Measurements from ENCODE around the gene ZSCAN4. TPM values are rescaled to one million over a fixed set of nuclear protein-coding genes. Genes with fewer than 3 reads are reported as not detected.

Gene ZSCAN4
- total RNA-seq, 1 experiment from 2014 or later = not detected

- peaks cover 45% of the 10 kb centered on the region for H3K9me3 Mint-ChIP-seq (ENCODE audit: unreplicated experiment)
- no peak overlapping the region for H3K4me3 Mint-ChIP-seq (ENCODE audit: unreplicated experiment)
- TF ChIP-seq, protein P1, sequence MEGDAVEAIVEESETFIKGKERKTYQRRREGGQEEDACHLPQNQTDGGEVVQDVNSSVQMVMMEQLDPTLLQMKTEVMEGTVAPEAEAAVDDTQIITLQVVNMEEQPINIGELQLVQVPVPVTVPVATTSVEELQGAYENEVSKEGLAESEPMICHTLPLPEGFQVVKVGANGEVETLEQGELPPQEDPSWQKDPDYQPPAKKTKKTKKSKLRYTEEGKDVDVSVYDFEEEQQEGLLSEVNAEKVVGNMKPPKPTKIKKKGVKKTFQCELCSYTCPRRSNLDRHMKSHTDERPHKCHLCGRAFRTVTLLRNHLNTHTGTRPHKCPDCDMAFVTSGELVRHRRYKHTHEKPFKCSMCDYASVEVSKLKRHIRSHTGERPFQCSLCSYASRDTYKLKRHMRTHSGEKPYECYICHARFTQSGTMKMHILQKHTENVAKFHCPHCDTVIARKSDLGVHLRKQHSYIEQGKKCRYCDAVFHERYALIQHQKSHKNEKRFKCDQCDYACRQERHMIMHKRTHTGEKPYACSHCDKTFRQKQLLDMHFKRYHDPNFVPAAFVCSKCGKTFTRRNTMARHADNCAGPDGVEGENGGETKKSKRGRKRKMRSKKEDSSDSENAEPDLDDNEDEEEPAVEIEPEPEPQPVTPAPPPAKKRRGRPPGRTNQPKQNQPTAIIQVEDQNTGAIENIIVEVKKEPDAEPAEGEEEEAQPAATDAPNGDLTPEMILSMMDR (IDR thresholded peaks at IDR 0.05; ENCODE audit: unreplicated experiment) = no peak
- ChIA-PET CTCF (no interaction called here), POLR2A (no interaction called here)
- H3K27me3 Mint-ChIP-seq (ENCODE audit: insufficient read depth, unreplicated experiment) = no peaks in the 10 kb centered on the region
- BruUV-seq (replicated peaks) = no TSS peak
- DNase-seq (ENCODE audit: unreplicated experiment) = no peak
- no peaks in the 10 kb centered on the region for H3K4me1 Mint-ChIP-seq (ENCODE audit: insufficient read depth, unreplicated experiment)
- no peak overlapping the region for H3K27ac Mint-ChIP-seq (ENCODE audit: low read depth, unreplicated experiment)
- H3K36me3 Mint-ChIP-seq (ENCODE audit: insufficient read depth, unreplicated experiment) = peaks cover 5% of the 10 kb centered on the region
- intact Hi-C loops (cut with micrococcal nuclease) = no loop called here
Measured at GRCh38 chr19:57653689-57654088, 15.0 kb upstream of the ZSCAN4 start.

DNA sequence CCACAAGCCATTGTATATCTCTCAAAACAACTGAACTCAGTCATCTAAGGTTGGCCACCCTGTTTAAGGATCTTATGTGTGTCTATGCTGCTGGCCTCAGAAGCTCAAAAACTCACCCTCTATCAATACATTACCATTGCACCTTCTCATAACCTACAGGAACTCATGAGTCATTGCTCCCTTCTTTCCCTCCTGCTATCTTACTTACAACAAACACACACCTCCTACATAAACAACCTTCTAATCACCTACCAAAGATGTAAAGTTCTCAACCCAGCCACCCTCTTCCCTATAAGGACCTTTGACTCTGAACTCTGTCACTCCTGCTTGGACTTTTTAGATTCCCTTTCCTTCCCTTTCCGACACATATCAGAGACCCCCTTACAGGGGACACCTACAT is 13.3 kb upstream of the ZSCAN4 start:
- Mint-ChIP-seq H3K36me3 (ENCODE audit: insufficient read depth, unreplicated experiment) (peaks cover 5% of the 10 kb centered on the region), H3K27ac (ENCODE audit: low read depth, unreplicated experiment) (no peak overlapping the region), H3K4me1 (ENCODE audit: insufficient read depth, unreplicated experiment) (no peaks in the 10 kb centered on the region), H3K27me3 (ENCODE audit: insufficient read depth, unreplicated experiment) (peaks cover 15% of the 10 kb centered on the region), H3K4me3 (ENCODE audit: unreplicated experiment) (no peak overlapping the region), H3K9me3 (ENCODE audit: unreplicated experiment) (peaks cover 45% of the 10 kb centered on the region)
- POLR2A ChIA-PET = interaction anchor here (0.6 to 1.2 kb wide), 3 partner anchors 8 to 184 kb away, joined by 3 to 4 read pairs (median 3); partner anchors contain the start of gene ZNF134
- CTCF ChIA-PET = no interaction called here
- no TSS peak for BruUV-seq (replicated peaks)
- intact Hi-C loops (cut with micrococcal nuclease) = no loop called here
- DNase-seq (ENCODE audit: unreplicated experiment) = no peak
- TF ChIP-seq, protein P1 (IDR thresholded peaks at IDR 0.05; ENCODE audit: unreplicated experiment) = no peak

DNA sequence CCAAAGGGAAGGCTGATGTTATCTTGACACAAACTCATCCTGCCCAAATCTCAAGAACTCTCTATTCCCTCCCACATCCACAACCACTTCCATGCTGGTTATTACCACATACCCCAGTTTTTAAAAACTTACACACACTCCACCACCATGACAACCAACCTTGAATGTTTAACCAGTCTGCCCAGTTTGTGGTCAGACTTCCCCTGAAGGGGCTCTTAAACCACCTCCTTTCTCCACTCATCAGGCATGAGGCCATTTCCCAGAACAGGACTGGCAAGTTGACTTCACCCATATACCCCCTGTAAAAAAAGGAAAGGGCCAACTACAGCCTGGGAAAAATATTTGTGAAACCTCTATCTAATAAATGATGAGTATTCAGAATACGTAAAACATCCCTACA is 12.4 kb upstream of the ZSCAN4 start:
- H3K4me1 Mint-ChIP-seq (ENCODE audit: insufficient read depth, unreplicated experiment) = no peaks in the 10 kb centered on the region
- H3K9me3 Mint-ChIP-seq (ENCODE audit: unreplicated experiment) = peaks cover 44% of the 10 kb centered on the region
- TF ChIP-seq, protein P1 (IDR thresholded peaks at IDR 0.05; ENCODE audit: unreplicated experiment) = no peak
- POLR2A ChIA-PET = interaction anchor here (0.7 to 1.2 kb wide), 2 partner anchors 9 to 10 kb away, joined by 3 read pairs; no protein-coding TSS in a partner anchor
- intact Hi-C loops (cut with micrococcal nuclease) = no loop called here
- peaks cover 24% of the 10 kb centered on the region for H3K27me3 Mint-ChIP-seq (ENCODE audit: insufficient read depth, unreplicated experiment)
- H3K27ac Mint-ChIP-seq (ENCODE audit: low read depth, unreplicated experiment) = no peak overlapping the region
- no peak for DNase-seq (ENCODE audit: unreplicated experiment)
- BruUV-seq (replicated peaks) = no TSS peak
- peaks cover 4% of the 10 kb centered on the region for H3K36me3 Mint-ChIP-seq (ENCODE audit: insufficient read depth, unreplicated experiment)
- H3K4me3 Mint-ChIP-seq (ENCODE audit: unreplicated experiment) = no peak overlapping the region
- CTCF ChIA-PET = interaction anchor here (0.8 kb wide), 1 partner anchor 56 kb away, joined by 3 read pairs; no protein-coding TSS in a partner anchor

- POLR2A ChIA-PET = interaction anchor here (0.5 to 2.3 kb wide), 7 partner anchors 10 to 241 kb away, joined by 3 to 8 read pairs (median 3); partner anchors contain the start of genes ZNF211 and ZNF551
- TF ChIP-seq, protein P1 (IDR thresholded peaks at IDR 0.05; ENCODE audit: unreplicated experiment) = no peak
- Mint-ChIP-seq H3K27ac (ENCODE audit: low read depth, unreplicated experiment) (peak overlapping the region; percentile 70), H3K36me3 (ENCODE audit: insufficient read depth, unreplicated experiment) (no peaks in the 10 kb centered on the region), H3K9me3 (ENCODE audit: unreplicated experiment) (no peaks in the 10 kb centered on the region), H3K4me1 (ENCODE audit: insufficient read depth, unreplicated experiment) (peaks cover 5% of the 10 kb centered on the region), H3K4me3 (ENCODE audit: unreplicated experiment) (peak overlapping the region; percentile 91), H3K27me3 (ENCODE audit: insufficient read depth, unreplicated experiment) (peaks cover 22% of the 10 kb centered on the region)
- BruUV-seq (replicated peaks) = no TSS peak
- intact Hi-C loops (cut with micrococcal nuclease) = no loop called here
- CTCF ChIA-PET = interaction anchor here (2.3 kb wide), 1 partner anchor 13 kb away, joined by 8 read pairs; no protein-coding TSS in a partner anchor
- peak; percentile 46 for DNase-seq (ENCODE audit: unreplicated experiment)
Measured at GRCh38 chr19:57664269-57665127, 4.2 kb upstream of the ZSCAN4 start.
